HG02970 (cell line): Measurements from ENCODE around the gene LRRK1.

Source experiments
- ATAC-seq: cut with Tn5 transposase; IDR thresholded peaks from one replicate; pipeline ENCODE4 v1.9.1; 2021; ENCODE audit warnings: mild to moderate bottlenecking, moderate library complexity, moderate number of reproducible peaks; ENCODE audit not compliant: unreplicated experiment, low FRiP score

LRRK1 gene

GRCh38 chr15:101115786-101116680 lies 196.9 kb downstream of the LRRK1 start:
- ATAC-seq, result no peak

DNA sequence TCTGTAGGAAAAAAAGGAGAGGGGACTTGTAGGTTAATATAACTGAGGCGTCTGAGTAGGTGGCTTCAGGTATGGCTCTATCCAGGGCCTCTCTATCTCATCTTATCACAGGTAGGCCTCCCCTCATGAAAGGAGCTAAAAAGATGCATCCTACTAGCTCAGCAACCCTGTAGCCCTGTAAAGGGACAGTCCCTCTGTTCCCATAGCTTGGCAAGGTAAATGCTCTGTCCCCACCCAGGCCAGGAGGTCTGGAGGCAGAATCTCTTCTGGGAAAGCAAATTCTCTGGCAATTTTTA lies 197.5 kb downstream of the LRRK1 start:
- no peak for ATAC-seq

- no peak for ATAC-seq
Measured at GRCh38 chr15:101118116-101118515, 199.0 kb downstream of the LRRK1 start.

DNA sequence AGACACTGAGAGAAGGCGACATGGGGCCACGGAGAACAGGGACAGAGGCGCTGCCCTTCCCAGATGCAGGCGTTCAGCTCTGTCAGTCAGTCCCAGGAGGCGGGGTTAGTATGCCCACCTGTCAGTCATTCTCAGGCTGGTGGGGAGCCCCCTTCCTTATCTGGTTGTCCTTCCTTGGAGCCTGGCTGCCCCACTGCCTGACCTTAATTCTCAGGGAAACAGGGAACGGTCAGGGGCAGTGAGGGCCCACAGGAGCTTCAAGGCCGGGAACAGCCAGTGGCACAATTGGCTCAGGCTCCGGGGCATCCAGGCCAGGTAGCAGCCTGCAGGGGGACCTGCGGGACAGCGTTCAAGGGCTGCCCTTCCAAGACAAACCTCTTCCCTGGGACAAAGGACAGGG lies 199.5 kb downstream of the LRRK1 start:
- ATAC-seq, result no peak

- no peak for ATAC-seq
Measured at GRCh38 chr15:101119181-101119580, 200.0 kb downstream of the LRRK1 start.
